ENCODE data around the gene PAQR9.

Gene PAQR9

GRCh38 chr3:142930463-142930862, 33.0 kb downstream of the PAQR9 start:
- Histone ChIP-seq H3K9me3 (ENCODE audit: insufficient read depth, low read length) (no peaks in the 10 kb centered on the region), H3K36me3 (ENCODE audit: low read length) (no peaks in the 10 kb centered on the region), H3K9ac (ENCODE audit: low read length) (no peak overlapping the region), H3K4me3 (ENCODE audit: insufficient read depth, low read length, poor library complexity, severe bottlenecking) (no peak overlapping the region), H3K9me2 (replicated peaks; ENCODE audit: insufficient read depth, low read length) (no peaks in the 10 kb centered on the region), H3K27me3 (ENCODE audit: low read length) (no peaks in the 10 kb centered on the region), H3K27ac (ENCODE audit: low read depth, low read length) (no peak overlapping the region), H2AFZ (ENCODE audit: low read depth, low read length, severe bottlenecking) (no peak overlapping the region), H4K20me1 (ENCODE audit: low read depth, low read length) (no peaks in the 10 kb centered on the region), H3K4me2 (ENCODE audit: low read depth, low read length, poor library complexity, severe bottlenecking) (no peak overlapping the region), H3F3A (ENCODE audit: insufficient read depth) (no peaks in the 10 kb centered on the region), H3K79me2 (ENCODE audit: insufficient read depth, low read length) (no peaks in the 10 kb centered on the region)
- TF ChIP-seq, protein P1, sequence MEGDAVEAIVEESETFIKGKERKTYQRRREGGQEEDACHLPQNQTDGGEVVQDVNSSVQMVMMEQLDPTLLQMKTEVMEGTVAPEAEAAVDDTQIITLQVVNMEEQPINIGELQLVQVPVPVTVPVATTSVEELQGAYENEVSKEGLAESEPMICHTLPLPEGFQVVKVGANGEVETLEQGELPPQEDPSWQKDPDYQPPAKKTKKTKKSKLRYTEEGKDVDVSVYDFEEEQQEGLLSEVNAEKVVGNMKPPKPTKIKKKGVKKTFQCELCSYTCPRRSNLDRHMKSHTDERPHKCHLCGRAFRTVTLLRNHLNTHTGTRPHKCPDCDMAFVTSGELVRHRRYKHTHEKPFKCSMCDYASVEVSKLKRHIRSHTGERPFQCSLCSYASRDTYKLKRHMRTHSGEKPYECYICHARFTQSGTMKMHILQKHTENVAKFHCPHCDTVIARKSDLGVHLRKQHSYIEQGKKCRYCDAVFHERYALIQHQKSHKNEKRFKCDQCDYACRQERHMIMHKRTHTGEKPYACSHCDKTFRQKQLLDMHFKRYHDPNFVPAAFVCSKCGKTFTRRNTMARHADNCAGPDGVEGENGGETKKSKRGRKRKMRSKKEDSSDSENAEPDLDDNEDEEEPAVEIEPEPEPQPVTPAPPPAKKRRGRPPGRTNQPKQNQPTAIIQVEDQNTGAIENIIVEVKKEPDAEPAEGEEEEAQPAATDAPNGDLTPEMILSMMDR (IDR thresholded peaks at IDR 0.05; ENCODE audit: insufficient read depth, low read length, poor library complexity, severe bottlenecking) = no peak
- no peak for TF ChIP-seq EZH2phosphoT487 (conservative IDR thresholded peaks at IDR 0.05; ENCODE audit: low read length)

DNA sequence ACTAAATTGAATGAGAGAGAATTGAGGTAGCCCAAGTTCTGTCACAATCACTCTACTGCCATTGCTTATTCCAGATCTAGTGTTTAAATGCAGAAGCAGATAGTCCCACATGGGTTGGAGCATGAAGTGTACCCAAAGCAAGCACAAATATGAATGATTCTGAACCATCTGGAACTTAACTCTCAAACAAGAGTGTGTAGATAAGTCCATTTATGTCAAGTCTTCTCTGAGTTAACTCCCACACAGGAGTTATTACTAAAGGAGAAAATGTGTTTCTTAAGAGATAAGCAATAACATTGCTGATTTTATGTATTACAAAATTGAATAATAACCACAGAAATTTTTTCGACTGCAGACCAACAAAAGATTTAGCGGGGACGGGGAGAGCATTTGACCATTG, 33.6 kb downstream of the PAQR9 start:
- Histone ChIP-seq H3K27me3 (ENCODE audit: low read length) (no peaks in the 10 kb centered on the region), H3K4me2 (ENCODE audit: low read depth, low read length, poor library complexity, severe bottlenecking) (no peak overlapping the region), H2AFZ (ENCODE audit: low read depth, low read length, severe bottlenecking) (no peak overlapping the region), H3F3A (ENCODE audit: insufficient read depth) (no peaks in the 10 kb centered on the region), H3K79me2 (ENCODE audit: insufficient read depth, low read length) (no peaks in the 10 kb centered on the region), H3K9me2 (replicated peaks; ENCODE audit: insufficient read depth, low read length) (no peaks in the 10 kb centered on the region), H3K9me3 (ENCODE audit: insufficient read depth, low read length) (no peaks in the 10 kb centered on the region), H3K9ac (ENCODE audit: low read length) (no peak overlapping the region), H3K27ac (ENCODE audit: low read depth, low read length) (no peak overlapping the region), H3K36me3 (ENCODE audit: low read length) (no peaks in the 10 kb centered on the region), H3K4me3 (ENCODE audit: insufficient read depth, low read length, poor library complexity, severe bottlenecking) (no peak overlapping the region), H4K20me1 (ENCODE audit: low read depth, low read length) (no peaks in the 10 kb centered on the region)
- TF ChIP-seq EZH2phosphoT487 (conservative IDR thresholded peaks at IDR 0.05; ENCODE audit: low read length) = no peak
- TF ChIP-seq, protein P1 (IDR thresholded peaks at IDR 0.05; ENCODE audit: insufficient read depth, low read length, poor library complexity, severe bottlenecking) = no peak

DNA sequence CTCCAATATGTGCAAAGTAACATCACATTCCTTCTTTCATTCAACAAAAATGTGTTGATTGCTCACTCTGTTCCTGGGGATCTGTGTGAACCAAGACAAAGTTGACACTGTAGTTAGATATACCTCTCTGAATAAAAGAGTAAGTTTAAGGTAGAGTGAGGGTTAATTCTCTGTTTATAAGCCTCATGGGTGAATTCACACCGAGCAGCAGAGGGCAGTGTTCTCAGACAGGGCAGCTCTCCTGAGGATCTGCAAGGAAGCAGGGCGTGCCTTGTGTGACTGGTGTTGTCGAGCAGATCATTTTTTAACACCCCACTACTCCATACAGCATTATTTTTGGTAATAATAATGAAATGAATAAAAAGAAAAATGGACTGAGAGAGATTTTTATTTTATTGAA, 34.4 kb downstream of the PAQR9 start:
- H3F3A ChIP-seq (ENCODE audit: insufficient read depth) = no peaks in the 10 kb centered on the region
- no peak overlapping the region for H3K9ac ChIP-seq (ENCODE audit: low read length)
- H3K4me2 ChIP-seq (ENCODE audit: low read depth, low read length, poor library complexity, severe bottlenecking) = no peak overlapping the region
- no peaks in the 10 kb centered on the region for H3K9me3 ChIP-seq (ENCODE audit: insufficient read depth, low read length)
- no peaks in the 10 kb centered on the region for H3K36me3 ChIP-seq (ENCODE audit: low read length)
- no peaks in the 10 kb centered on the region for H3K9me2 ChIP-seq (replicated peaks; ENCODE audit: insufficient read depth, low read length)
- TF ChIP-seq, protein P1 (IDR thresholded peaks at IDR 0.05; ENCODE audit: insufficient read depth, low read length, poor library complexity, severe bottlenecking) = peak; percentile 47
- no peak for TF ChIP-seq EZH2phosphoT487 (conservative IDR thresholded peaks at IDR 0.05; ENCODE audit: low read length)
- no peaks in the 10 kb centered on the region for H3K79me2 ChIP-seq (ENCODE audit: insufficient read depth, low read length)
- H2AFZ ChIP-seq (ENCODE audit: low read depth, low read length, severe bottlenecking) = no peak overlapping the region
- no peak overlapping the region for H3K27ac ChIP-seq (ENCODE audit: low read depth, low read length)
- H3K27me3 ChIP-seq (ENCODE audit: low read length) = no peaks in the 10 kb centered on the region
- no peak overlapping the region for H3K4me3 ChIP-seq (ENCODE audit: insufficient read depth, low read length, poor library complexity, severe bottlenecking)
- H4K20me1 ChIP-seq (ENCODE audit: low read depth, low read length) = no peaks in the 10 kb centered on the region

Measured in SU-DHL-6 (cell line).